ENCODE data around the gene ARRDC3. TPM values are rescaled to one million over a fixed set of nuclear protein-coding genes. Genes with fewer than 3 reads are reported as not detected.

Gene ARRDC3
- total RNA-seq, 1 experiment from 2014 or later = 2.8 TPM

DNA sequence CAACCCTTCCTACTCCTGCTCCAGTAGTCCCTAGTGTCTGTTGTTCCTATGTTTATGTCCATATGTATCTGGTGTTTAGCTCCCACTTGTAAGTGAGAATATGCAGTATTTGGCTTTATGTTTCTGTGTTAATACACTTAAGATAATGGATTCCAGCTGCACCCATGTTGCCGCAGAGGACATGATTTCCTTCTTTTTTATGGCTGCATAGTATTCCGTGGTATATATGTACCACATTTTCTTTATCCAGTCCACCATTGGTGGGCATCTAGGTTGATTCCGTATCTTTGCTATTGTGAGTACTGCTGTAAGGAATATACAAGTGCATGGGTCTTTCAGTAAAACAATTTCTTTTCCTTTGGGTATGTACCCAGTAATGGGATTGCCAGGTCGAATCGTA, 5.2 kb upstream of the ARRDC3 start:
- Histone ChIP-seq H4K91ac (ENCODE audit: insufficient read length, low read depth, low read length) (no peak overlapping the region), H3K56ac (ENCODE audit: insufficient read length, low read depth, low read length) (no peak overlapping the region), H3K4me2 (ENCODE audit: insufficient read depth, insufficient read length, low read length) (no peak overlapping the region), H3K79me2 (ENCODE audit: insufficient read depth, low read length) (no peaks in the 10 kb centered on the region), H3K9me3 (ENCODE audit: control insufficient read depth, low read depth, low read length) (no peaks in the 10 kb centered on the region), H4K8ac (replicated peaks; ENCODE audit: insufficient read length, low read depth, low read length) (no peak overlapping the region), H3T11ph (ENCODE audit: low read length) (no peak overlapping the region), H3K4ac (ENCODE audit: low read depth, low read length) (no peak overlapping the region), H2BK15ac (ENCODE audit: low read depth, low read length) (no peak overlapping the region), H2AFZ (ENCODE audit: low read length) (no peak overlapping the region), H2BK5ac (ENCODE audit: insufficient read length, low read length) (no peak overlapping the region), H2BK20ac (ENCODE audit: low read depth, low read length, poor library complexity, severe bottlenecking) (no peak overlapping the region), H3K9ac (ENCODE audit: extremely low read depth, insufficient read length, low read length) (no peak overlapping the region), H3K27ac (ENCODE audit: insufficient read length, low read depth, low read length) (no peak overlapping the region), H3K79me1 (ENCODE audit: insufficient read depth, low read depth, low read length, poor library complexity, severe bottlenecking) (no peaks in the 10 kb centered on the region), H3K23me2 (ENCODE audit: insufficient read length, low read depth, low read length, poor library complexity, severe bottlenecking) (no peaks in the 10 kb centered on the region), H2BK120ac (ENCODE audit: low read depth, low read length, poor library complexity, severe bottlenecking) (no peak overlapping the region), H4K5ac (ENCODE audit: insufficient read length, low read depth, low read length) (no peak overlapping the region), H3K27me3 (ENCODE audit: insufficient read depth, low read length) (no peaks in the 10 kb centered on the region), H3K4me1 (ENCODE audit: insufficient read depth, low read length) (no peaks in the 10 kb centered on the region), H3K23ac (ENCODE audit: insufficient read length, low read depth, low read length) (no peak overlapping the region), H2BK12ac (ENCODE audit: insufficient read length, low read depth, low read length) (no peak overlapping the region), H3K14ac (ENCODE audit: insufficient read depth, low read length) (no peak overlapping the region), H4K20me1 (ENCODE audit: control insufficient read depth, insufficient read depth, insufficient read length) (no peaks in the 10 kb centered on the region), H3K18ac (ENCODE audit: insufficient read length, low read depth, low read length) (no peak overlapping the region), H2AK5ac (ENCODE audit: insufficient read length, low read length) (no peak overlapping the region)
- Mint-ChIP-seq H3K36me3 (ENCODE audit: insufficient read depth in 1 of 3, low read depth in 3 of 3) (peaks cover 0 to 4% (median 2%) of the 10 kb centered on the region in 3 experiments; a peak in 4 of 7 replicates), H3K4me3 (no peak overlapping the region), H3K4me1 (peaks cover 8 to 9% of the 10 kb centered on the region in 2 experiments), H3K27ac (no peak overlapping the region; a peak in 1 of 7 replicates), H3K9me3 (peaks cover 3 to 4% of the 10 kb centered on the region in 2 experiments; a peak in 3 of 5 replicates), H3K27me3 (ENCODE audit: low read depth) (no peaks in the 10 kb centered on the region)
- no CpG with 5 or more reads among the region's 5 CpGs for WGBS (ENCODE audit: extremely low coverage, insufficient read length, low lambda C conversion rate)
- DNase-seq = no peak
- TF ChIP-seq, protein P1, sequence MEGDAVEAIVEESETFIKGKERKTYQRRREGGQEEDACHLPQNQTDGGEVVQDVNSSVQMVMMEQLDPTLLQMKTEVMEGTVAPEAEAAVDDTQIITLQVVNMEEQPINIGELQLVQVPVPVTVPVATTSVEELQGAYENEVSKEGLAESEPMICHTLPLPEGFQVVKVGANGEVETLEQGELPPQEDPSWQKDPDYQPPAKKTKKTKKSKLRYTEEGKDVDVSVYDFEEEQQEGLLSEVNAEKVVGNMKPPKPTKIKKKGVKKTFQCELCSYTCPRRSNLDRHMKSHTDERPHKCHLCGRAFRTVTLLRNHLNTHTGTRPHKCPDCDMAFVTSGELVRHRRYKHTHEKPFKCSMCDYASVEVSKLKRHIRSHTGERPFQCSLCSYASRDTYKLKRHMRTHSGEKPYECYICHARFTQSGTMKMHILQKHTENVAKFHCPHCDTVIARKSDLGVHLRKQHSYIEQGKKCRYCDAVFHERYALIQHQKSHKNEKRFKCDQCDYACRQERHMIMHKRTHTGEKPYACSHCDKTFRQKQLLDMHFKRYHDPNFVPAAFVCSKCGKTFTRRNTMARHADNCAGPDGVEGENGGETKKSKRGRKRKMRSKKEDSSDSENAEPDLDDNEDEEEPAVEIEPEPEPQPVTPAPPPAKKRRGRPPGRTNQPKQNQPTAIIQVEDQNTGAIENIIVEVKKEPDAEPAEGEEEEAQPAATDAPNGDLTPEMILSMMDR (conservative IDR thresholded peaks at IDR 0.05) = no peak

Measured in H9 (cell line).